Endothelial cell of umbilical vein (primary cell): ENCODE results near the gene SETDB1. TPM values are rescaled to one million over a fixed set of nuclear protein-coding genes. Genes with fewer than 3 reads are reported as not detected.

Experiments used
- BruUV-seq: library from RNA; stranded (reverse); fragments of 400-500 nt; replicated peaks from 2 replicates; lab custom pipeline; 2021; lab: Mats Ljungman, UMichigan
- CTCF ChIA-PET: fragments of 300-600, 350-600 bp; sonication (Branson Sonifier 250); formaldehyde crosslinking; loops from one replicate; lab custom pipeline; 2021; ENCODE audit warnings: antibody characterized with exemption, inconsistent platforms; lab: Charles Lee
- POLR2A ChIA-PET: fragments of 300-600, 350-600 bp; sonication (Branson Sonifier 250); formaldehyde crosslinking; loops from one replicate; lab custom pipeline; 2021; ENCODE audit warnings: antibody characterized with exemption, inconsistent platforms; lab: Charles Lee
- DNase-seq: peaks from one replicate; pipeline ENCODE4 v3.0.0-alpha.2; 2011; ENCODE audit warnings: low read depth, low spot score
- FAIRE-seq: peaks from 2 replicates; lab custom pipeline; 2011; peaks lifted over from hg19 to GRCh38; lab: Jason Lieb, UNC
- H2AFZ ChIP-seq: 2 replicates; pipeline ENCODE4 v1.6.0; 2012; ENCODE audit warnings: low read depth, low read length, control low read depth, inconsistent platforms
- H3K27ac ChIP-seq: 2 replicates; pipeline ENCODE4 v1.5.1; 2011; ENCODE audit warnings: low read depth, mild to moderate bottlenecking, control low read depth, low read length, moderate library complexity; ENCODE audit not compliant: insufficient read depth
- H3K27me3 ChIP-seq, 2 experiments: 2 replicates each; pipeline versions ENCODE4 v1.6.0 to v1.6.1; 2011; ENCODE audit warnings: low read length in 2 of 2, mixed read lengths in 1 of 2; ENCODE audit not compliant: control insufficient read depth in 2 of 2, insufficient read depth in 2 of 2
- H3K36me3 ChIP-seq, 2 experiments: 2 replicates in 1 of 2; 3 replicates in 1 of 2; pipeline ENCODE4 v1.5.1; 2011; ENCODE audit warnings: low read length in 2 of 2, mild to moderate bottlenecking in 1 of 2, moderate library complexity in 1 of 2; ENCODE audit not compliant: control insufficient read depth in 2 of 2, insufficient read depth in 2 of 2; ENCODE audit errors: extremely low read depth in 1 of 2
- H3K4me1 ChIP-seq: 3 replicates; pipeline ENCODE4 v1.5.1; 2011; ENCODE audit warnings: mild to moderate bottlenecking, low read length; ENCODE audit not compliant: control insufficient read depth, insufficient read depth; ENCODE audit errors: extremely low read depth
- H3K4me2 ChIP-seq: 2 replicates; pipeline ENCODE4 v1.6.1; 2011; ENCODE audit warnings: low read length, control low read depth, mixed read lengths; ENCODE audit not compliant: insufficient read depth
- H3K4me3 ChIP-seq, 3 experiments: fragments of 200-600 bp in 1 of 3; sonication (generic), shearing (Covaris generic) in 1 of 3; replicated peaks in 1 of 3; 2 replicates each; pipeline ENCODE4 v1.5.1; 2011 to 2016; ENCODE audit warnings: control low read depth in 3 of 3, low read length in 3 of 3, mild to moderate bottlenecking in 2 of 3, inconsistent platforms in 1 of 3, low read depth in 1 of 3, moderate library complexity in 1 of 3; ENCODE audit not compliant: insufficient read depth in 1 of 3
- H3K79me2 ChIP-seq: 2 replicates; pipeline ENCODE4 v1.6.0; 2012; ENCODE audit warnings: low read length, inconsistent platforms; ENCODE audit not compliant: control insufficient read depth, insufficient read depth
- H3K9ac ChIP-seq: replicated peaks from 2 replicates; pipeline ENCODE3; 2011; ENCODE audit warnings: low read length, control low read depth; ENCODE audit not compliant: insufficient read depth; ENCODE audit errors: extremely low read depth
- H3K9me1 ChIP-seq: replicated peaks from 3 replicates; pipeline ENCODE4 v1.6.0; 2011; ENCODE audit warnings: mild to moderate bottlenecking, low read length; ENCODE audit not compliant: control insufficient read depth, insufficient read depth; ENCODE audit errors: extremely low read depth
- H3K9me3 ChIP-seq: replicated peaks from 2 replicates; pipeline ENCODE4 v1.5.1; 2012; ENCODE audit warnings: low read length, inconsistent platforms; ENCODE audit not compliant: control insufficient read depth, insufficient read depth
- H4K20me1 ChIP-seq: replicated peaks from 2 replicates; pipeline ENCODE3; 2011; ENCODE audit warnings: mild to moderate bottlenecking, low read length; ENCODE audit not compliant: control insufficient read depth, insufficient read depth; ENCODE audit errors: extremely low read depth
- CTCF ChIP-seq, 2 donors: IDR thresholded peaks; 1 replicate in 1 of 2; 2 replicates in 1 of 2; pipeline ENCODE4 v1.5.1; 2011; ENCODE audit warnings: low read length in 2 of 2, mild to moderate bottlenecking in 2 of 2, moderate library complexity in 2 of 2, control low read depth in 1 of 2, inconsistent platforms in 1 of 2, low read depth in 1 of 2; ENCODE audit not compliant: insufficient read depth in 1 of 2; ENCODE audit errors: extremely low read depth in 1 of 2
- EZH2 ChIP-seq: IDR thresholded peaks from 2 replicates; pipeline ENCODE4 v1.6.1; 2012; ENCODE audit warnings: borderline replicate concordance, low read depth, mild to moderate bottlenecking, moderate library complexity, low read length, inconsistent platforms; ENCODE audit not compliant: severe bottlenecking
- FOS ChIP-seq: IDR thresholded peaks from 2 replicates; pipeline ENCODE4 v1.6.1; 2011; ENCODE audit warnings: mild to moderate bottlenecking, low read length, moderate library complexity, borderline replicate concordance; ENCODE audit not compliant: insufficient read depth
- GATA2 ChIP-seq: IDR thresholded peaks from 2 replicates; pipeline ENCODE4 v1.7.0; 2011; ENCODE audit warnings: low read depth, mild to moderate bottlenecking, moderate library complexity, mixed read lengths, low read length; ENCODE audit not compliant: insufficient read length, insufficient read depth
- JUN ChIP-seq: IDR thresholded peaks from 2 replicates; pipeline ENCODE4 v1.6.1; 2011; ENCODE audit warnings: borderline replicate concordance, low read depth; ENCODE audit not compliant: insufficient read length, insufficient read depth
- MAX ChIP-seq: IDR thresholded peaks from 2 replicates; pipeline ENCODE4 v1.6.1; 2011; ENCODE audit not compliant: insufficient read depth, insufficient read length
- MYC ChIP-seq: IDR thresholded peaks from one replicate; pipeline ENCODE4 v1.6.1; 2011; ENCODE audit warnings: mild to moderate bottlenecking, low read depth, low read length
- POLR2A ChIP-seq: IDR thresholded peaks from 2 replicates; pipeline ENCODE4 v1.6.1; 2012; ENCODE audit warnings: low read depth, mild to moderate bottlenecking, control low read depth, low read length
- POLR2AphosphoS5 ChIP-seq: IDR thresholded peaks from 2 replicates; pipeline ENCODE4 v1.6.1; 2012; ENCODE audit warnings: low read depth, mild to moderate bottlenecking, control low read depth, low read length, moderate library complexity; ENCODE audit not compliant: insufficient read depth
- dilution Hi-C: fragments of 300-500 bp; cut with MboI; formaldehyde crosslinking; loops from one replicate; pipeline ENCODE4 v1.15.0; 2019; ENCODE audit warnings: low sequenced_read_pairs; ENCODE audit not compliant: extremely low pct_ligation_motif_present
- intact Hi-C: fragments of 100-400 bp; cut with micrococcal nuclease; formaldehyde crosslinking; loops from one replicate; pipeline ENCODE4 v1.10.0; 2022
- polyA plus RNA-seq, 4 experiments: library from polyadenylated mRNA; depleted of rRNA in 3 of 4; stranded (reverse) in 3 of 4; unstranded in 1 of 4; fragments of >200 nt; gene quantifications; 2 replicates each; pipeline versions ENCODE4 v1.2.1 to v1.2.3, GENCODE V29; 2011 to 2012; ENCODE audit warnings: missing spikeins in 1 of 4
- total RNA-seq: library from RNA; stranded (reverse); gene quantifications from 2 replicates; pipeline ENCODE4 v1.2.3, GENCODE V29; 2021

Gene SETDB1
- total and polyA plus RNA-seq, 2 donors (not counting 3 experiments of a cell fraction or from before 2014, with no cell fraction given) = 25.3 to 49.2 TPM

GRCh38 chr1:150965605-150966004 lies 39.4 kb downstream of the SETDB1 start:
- CTCF ChIA-PET = interaction anchor here (0.5 to 2.7 kb wide), 6 partner anchors 9 to 41 kb away, joined by 3 to 8 read pairs (median 5); partner anchors contain the start of genes CERS2 and MINDY1
- Histone ChIP-seq H3K36me3 (peaks cover 23 to 40% of the 10 kb centered on the region in 2 experiments), H2AFZ (no peak overlapping the region), H4K20me1 (no peaks in the 10 kb centered on the region), H3K27me3 (no peaks in the 10 kb centered on the region), H3K4me2 (no peak overlapping the region), H3K9me3 (no peaks in the 10 kb centered on the region), H3K4me1 (peaks cover 3% of the 10 kb centered on the region), H3K27ac (no peak overlapping the region), H3K4me3 (no peak overlapping the region), H3K9me1 (no peaks in the 10 kb centered on the region), H3K79me2 (peaks cover 22% of the 10 kb centered on the region), H3K9ac (no peak overlapping the region)
- POLR2A ChIA-PET = no interaction called here
- dilution Hi-C loops (no loop called here), intact Hi-C loops (loop anchor here (2.0 kb wide), 1 partner anchor 15 kb away; no protein-coding TSS in a partner anchor)
- FAIRE-seq (no peak), DNase-seq (no peak)
- no TSS peak for BruUV-seq
- no peak for TF ChIP-seq MYC
- no peak for TF ChIP-seq MAX
- TF ChIP-seq JUN = no peak
- no peak for TF ChIP-seq GATA2
- TF ChIP-seq CTCF (IDR thresholded peaks at IDR 0.05; ENCODE audit: extremely low read depth in 1 of 2, insufficient read depth in 1 of 2, low read depth in 1 of 2, low read length in 2 of 2) = no peak
- TF ChIP-seq POLR2AphosphoS5 = no peak
- no peak for TF ChIP-seq POLR2A
- no peak for TF ChIP-seq FOS
- no peak for TF ChIP-seq EZH2
